ENCODE measurements around the gene DAG1.

Gene DAG1

DNA sequence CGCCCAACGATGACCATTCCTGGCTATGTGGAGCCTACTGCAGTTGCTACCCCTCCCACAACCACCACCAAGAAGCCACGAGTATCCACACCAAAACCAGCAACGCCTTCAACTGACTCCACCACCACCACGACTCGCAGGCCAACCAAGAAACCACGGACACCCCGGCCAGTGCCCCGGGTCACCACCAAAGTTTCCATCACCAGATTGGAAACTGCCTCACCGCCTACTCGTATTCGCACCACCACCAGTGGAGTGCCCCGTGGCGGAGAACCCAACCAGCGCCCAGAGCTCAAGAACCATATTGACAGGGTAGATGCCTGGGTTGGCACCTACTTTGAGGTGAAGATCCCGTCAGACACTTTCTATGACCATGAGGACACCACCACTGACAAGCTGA, 61.6 kb downstream of the DAG1 start:
- TF ChIP-seq, protein P1, sequence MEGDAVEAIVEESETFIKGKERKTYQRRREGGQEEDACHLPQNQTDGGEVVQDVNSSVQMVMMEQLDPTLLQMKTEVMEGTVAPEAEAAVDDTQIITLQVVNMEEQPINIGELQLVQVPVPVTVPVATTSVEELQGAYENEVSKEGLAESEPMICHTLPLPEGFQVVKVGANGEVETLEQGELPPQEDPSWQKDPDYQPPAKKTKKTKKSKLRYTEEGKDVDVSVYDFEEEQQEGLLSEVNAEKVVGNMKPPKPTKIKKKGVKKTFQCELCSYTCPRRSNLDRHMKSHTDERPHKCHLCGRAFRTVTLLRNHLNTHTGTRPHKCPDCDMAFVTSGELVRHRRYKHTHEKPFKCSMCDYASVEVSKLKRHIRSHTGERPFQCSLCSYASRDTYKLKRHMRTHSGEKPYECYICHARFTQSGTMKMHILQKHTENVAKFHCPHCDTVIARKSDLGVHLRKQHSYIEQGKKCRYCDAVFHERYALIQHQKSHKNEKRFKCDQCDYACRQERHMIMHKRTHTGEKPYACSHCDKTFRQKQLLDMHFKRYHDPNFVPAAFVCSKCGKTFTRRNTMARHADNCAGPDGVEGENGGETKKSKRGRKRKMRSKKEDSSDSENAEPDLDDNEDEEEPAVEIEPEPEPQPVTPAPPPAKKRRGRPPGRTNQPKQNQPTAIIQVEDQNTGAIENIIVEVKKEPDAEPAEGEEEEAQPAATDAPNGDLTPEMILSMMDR (IDR thresholded peaks at IDR 0.05; ENCODE audit: low read depth, low read length), result no peak
- no peak overlapping the region for H3K4me3 ChIP-seq (replicated peaks in 1 of 2; ENCODE audit: low read depth in 2 of 2, low read length in 2 of 2)
- DNase-seq (ENCODE audit: low read depth in 2 of 2), result no peak

DNA sequence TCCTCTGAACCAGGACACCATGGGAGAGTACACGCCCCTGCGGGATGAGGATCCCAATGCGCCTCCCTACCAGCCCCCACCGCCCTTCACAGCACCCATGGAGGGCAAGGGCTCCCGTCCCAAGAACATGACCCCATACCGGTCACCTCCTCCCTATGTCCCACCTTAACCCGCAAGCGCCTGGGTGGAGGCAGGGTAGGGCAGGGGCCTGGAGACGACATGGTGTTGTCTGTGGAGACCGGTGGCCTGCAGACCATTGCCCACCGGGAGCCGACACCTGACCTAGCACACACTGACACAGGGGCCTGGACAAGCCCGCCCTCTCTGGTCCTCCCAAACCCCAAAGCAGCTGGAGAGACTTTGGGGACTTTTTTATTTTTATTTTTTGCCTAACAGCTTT, 63.0 kb downstream of the DAG1 start:
- TF ChIP-seq, protein P1 (IDR thresholded peaks at IDR 0.05; ENCODE audit: low read depth, low read length), result no peak
- H3K4me3 ChIP-seq (replicated peaks in 1 of 2; ENCODE audit: low read depth in 2 of 2, low read length in 2 of 2), result no peak overlapping the region
- no peak for DNase-seq (ENCODE audit: low read depth in 2 of 2)

DNA sequence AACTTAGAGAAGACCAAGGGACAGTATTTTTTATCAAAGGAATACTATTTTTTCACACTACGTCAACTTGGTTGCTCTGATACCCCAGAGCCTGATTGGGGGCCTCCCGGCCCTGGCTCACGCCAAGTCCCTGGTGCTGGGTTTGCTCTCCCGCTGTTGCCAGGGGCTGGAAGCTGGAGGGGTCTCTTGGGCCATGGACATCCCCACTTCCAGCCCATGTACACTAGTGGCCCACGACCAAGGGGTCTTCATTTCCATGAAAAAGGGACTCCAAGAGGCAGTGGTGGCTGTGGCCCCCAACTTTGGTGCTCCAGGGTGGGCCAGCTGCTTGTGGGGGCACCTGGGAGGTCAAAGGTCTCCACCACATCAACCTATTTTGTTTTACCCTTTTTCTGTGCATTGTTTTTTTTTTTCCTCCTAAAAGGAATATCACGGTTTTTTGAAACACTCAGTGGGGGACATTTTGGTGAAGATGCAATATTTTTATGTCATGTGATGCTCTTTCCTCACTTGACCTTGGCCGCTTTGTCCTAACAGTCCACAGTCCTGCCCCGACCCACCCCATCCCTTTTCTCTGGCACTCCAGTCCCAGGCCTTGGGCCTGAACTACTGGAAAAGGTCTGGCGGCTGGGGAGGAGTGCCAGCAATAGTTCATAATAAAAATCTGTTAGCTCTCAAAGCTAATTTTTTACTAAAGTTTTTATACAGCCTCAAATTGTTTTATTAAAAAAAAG, 63.9 kb downstream of the DAG1 start:
- no peak overlapping the region for H3K4me3 ChIP-seq (replicated peaks in 1 of 2; ENCODE audit: low read depth in 2 of 2, low read length in 2 of 2)
- DNase-seq (ENCODE audit: low read depth in 2 of 2), result no peak
- TF ChIP-seq, protein P1 (IDR thresholded peaks at IDR 0.05; ENCODE audit: low read depth, low read length), result no peak

DNA sequence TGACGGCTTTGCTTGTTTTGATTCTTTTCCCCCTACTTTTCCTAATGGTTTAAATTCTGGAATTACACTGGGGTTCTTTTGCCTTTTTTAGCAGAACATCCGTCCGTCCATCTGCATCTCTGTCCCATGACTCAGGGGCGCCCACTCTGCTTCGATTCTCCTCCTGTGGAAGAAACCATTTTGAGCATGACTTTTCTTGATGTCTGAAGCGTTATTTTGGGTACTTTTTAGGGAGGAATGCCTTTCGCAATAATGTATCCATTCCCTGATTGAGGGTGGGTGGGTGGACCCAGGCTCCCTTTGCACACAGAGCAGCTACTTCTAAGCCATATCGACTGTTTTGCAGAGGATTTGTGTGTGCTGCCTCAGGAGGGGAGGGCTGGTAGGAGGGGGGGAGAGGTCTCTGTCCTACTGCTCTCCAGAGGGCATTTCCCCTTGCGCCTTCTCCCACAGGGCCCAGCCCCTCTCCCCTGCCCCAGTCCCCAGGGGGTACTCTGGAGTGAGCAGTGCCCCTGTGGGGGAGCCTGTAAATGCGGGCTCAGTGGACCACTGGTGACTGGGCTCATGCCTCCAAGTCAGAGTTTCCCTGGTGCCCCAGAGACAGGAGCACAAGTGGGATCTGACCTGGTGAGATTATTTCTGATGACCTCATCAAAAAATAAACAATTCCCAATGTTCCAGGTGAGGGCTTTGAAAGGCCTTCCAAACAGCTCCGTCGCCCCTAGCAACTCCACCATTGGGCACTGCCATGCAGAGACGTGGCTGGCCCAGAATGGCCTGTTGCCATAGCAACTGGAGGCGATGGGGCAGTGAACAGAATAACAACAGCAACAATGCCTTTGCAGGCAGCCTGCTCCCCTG, 64.7 kb downstream of the DAG1 start:
- TF ChIP-seq, protein P1 (IDR thresholded peaks at IDR 0.05; ENCODE audit: low read depth, low read length), result no peak
- no peak for DNase-seq (ENCODE audit: low read depth in 2 of 2)
- H3K4me3 ChIP-seq (replicated peaks in 1 of 2; ENCODE audit: low read depth in 2 of 2, low read length in 2 of 2), result no peak overlapping the region

DNA sequence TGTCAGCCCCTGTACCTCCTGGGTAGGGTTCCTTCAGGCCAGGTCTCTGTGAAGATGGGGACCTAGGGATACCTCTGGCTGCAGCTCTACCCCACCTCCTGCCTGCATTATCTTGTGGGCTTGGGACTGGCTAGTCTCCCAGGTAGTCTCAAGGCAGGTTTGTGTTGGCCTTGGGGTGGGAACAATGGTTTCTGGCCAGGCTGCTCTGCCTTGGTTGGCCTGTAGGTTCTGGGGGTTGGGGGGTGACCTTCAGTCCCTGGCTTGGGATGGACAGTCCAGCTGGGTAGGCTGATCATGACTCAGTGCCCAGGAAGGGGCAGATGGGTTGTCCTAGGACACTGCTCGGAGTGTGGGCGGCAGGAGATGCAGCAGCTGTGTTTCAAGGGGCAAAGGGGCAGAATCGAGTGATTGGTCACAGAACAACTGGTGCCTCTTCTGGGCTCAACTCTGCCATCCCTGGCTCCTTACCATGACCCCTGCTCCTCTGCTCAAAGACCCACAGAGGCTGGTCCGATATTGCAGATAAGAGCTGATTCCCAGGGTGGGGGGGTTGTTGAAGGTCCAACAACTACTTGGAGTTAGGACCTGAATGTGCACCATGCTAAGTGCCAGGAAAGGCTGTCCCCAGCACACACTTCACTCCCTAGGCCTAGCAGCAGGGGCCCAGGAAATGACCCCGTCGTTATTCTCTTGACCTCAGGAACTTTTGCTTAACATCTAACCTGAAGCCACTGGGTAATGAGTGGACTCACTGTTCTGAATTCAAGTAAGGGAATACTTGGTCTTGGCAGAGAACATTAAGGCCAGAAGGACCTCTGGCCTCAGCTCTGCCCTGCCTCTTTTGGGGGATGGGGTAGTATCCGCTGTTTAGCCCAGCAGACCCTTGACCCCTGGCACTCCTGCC, 66.2 kb downstream of the DAG1 start:
- TF ChIP-seq, protein P1 (IDR thresholded peaks at IDR 0.05; ENCODE audit: low read depth, low read length), result no peak
- DNase-seq (ENCODE audit: low read depth in 2 of 2), result no peak
- H3K4me3 ChIP-seq (replicated peaks in 1 of 2; ENCODE audit: low read depth in 2 of 2, low read length in 2 of 2), result no peak overlapping the region

DNA sequence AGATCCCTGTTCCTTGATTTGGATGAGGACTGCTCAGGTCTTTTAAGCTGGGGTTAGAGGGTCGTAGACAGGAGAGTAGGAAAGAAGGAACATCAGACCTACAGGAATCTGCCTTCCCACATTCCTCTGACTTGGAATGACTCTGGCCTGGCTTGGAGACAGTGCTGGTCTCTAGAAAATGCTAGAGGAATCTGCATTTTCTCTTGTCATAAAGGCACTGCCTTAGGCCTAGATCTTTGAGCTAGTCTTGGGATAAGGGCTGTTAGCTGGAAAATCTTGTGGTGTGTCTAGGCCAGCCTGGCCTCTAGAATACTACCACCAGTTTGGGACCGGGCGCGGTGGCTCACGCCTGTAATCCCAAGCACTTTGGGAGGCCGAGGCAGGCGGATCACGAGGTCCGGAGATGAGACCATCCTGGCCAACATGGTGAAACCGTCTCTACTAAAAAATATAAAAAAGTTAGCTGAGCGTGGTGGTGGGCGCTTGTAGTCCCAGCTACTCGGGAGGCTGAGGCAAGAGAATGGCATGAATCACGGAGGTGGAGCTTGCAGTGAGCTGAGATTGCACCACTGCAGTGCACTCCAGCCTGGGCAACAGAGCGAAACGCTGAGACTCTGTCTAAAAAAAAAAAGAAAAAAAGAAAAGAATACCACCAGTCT, 66.9 kb downstream of the DAG1 start:
- no peak for DNase-seq (ENCODE audit: low read depth in 2 of 2)
- no peak overlapping the region for H3K4me3 ChIP-seq (replicated peaks in 1 of 2; ENCODE audit: low read depth in 2 of 2, low read length in 2 of 2)
- TF ChIP-seq, protein P1 (IDR thresholded peaks at IDR 0.05; ENCODE audit: low read depth, low read length), result no peak

All from cardiac fibroblast (primary cell).